ENCODE measurements around the gene IL1RAPL1. TPM values are rescaled to one million over a fixed set of nuclear protein-coding genes. Genes with fewer than 3 reads are reported as not detected.

The IL1RAPL1 gene
- polyA plus RNA-seq, 1 of the 3 experiments (the other 2 are of a cell fraction), result 2.8 TPM

GRCh38 chrX:29867971-29868370, 1280.7 kb downstream of the IL1RAPL1 start:
- Histone ChIP-seq H3K27me3 (ENCODE audit: insufficient read depth) (no peaks in the 10 kb centered on the region), H3K9me3 (no peaks in the 10 kb centered on the region), H3K36me3 (replicated peaks in 1 of 2; ENCODE audit: control insufficient read depth in 1 of 2, insufficient read depth in 2 of 2, low read length in 1 of 2) (no peaks in the 10 kb centered on the region), H3F3A (replicated peaks; ENCODE audit: insufficient read depth) (no peaks in the 10 kb centered on the region), H4K20me1 (ENCODE audit: insufficient read depth) (no peaks in the 10 kb centered on the region), H3K4me2 (no peak overlapping the region), H2AFZ (ENCODE audit: low read depth) (no peak overlapping the region), H3K4me1 (ENCODE audit: control insufficient read depth in 1 of 2, insufficient read depth in 2 of 2, low read depth in 1 of 2, low read length in 1 of 2) (no peaks in the 10 kb centered on the region), H3K4me3 (ENCODE audit: low read depth in 2 of 2, low read length in 1 of 2) (no peak overlapping the region), H3K9me2 (no peaks in the 10 kb centered on the region), H3K27ac (ENCODE audit: low read depth in 2 of 2, low read length in 1 of 2) (no peak overlapping the region), H3K9ac (no peak overlapping the region), H3K79me2 (ENCODE audit: insufficient read depth) (no peaks in the 10 kb centered on the region)
- 45% methylated on average over 4 of the region's 4 CpGs for WGBS (ENCODE audit: low lambda C conversion rate)
- CTCF ChIA-PET, result interaction anchor here (0.7 kb wide), 1 partner anchor 696 kb away, joined by 3 read pairs; no protein-coding TSS in a partner anchor
- TF ChIP-seq FOSL2 (IDR thresholded peaks at IDR 0.05; ENCODE audit: borderline replicate concordance, low read depth) (no peak), CTCF (IDR thresholded peaks at IDR 0.05) (no peak), FOXJ3 (CRISPR knock-in tag; IDR thresholded peaks at IDR 0.05) (no peak), SIN3A (IDR thresholded peaks at IDR 0.05; ENCODE audit: borderline replicate concordance, low read depth, low read length) (no peak), EP300 (IDR thresholded peaks at IDR 0.05; ENCODE audit: borderline replicate concordance in 1 of 2, low read depth in 1 of 2, low read length in 1 of 2) (no peak), JUND (IDR thresholded peaks at IDR 0.05) (no peak), REST (IDR thresholded peaks at IDR 0.05; ENCODE audit: low read depth, low read length) (no peak), POLR2AphosphoS5 (IDR thresholded peaks at IDR 0.05; ENCODE audit: low read depth, low read length) (no peak), ELF1 (IDR thresholded peaks at IDR 0.05) (no peak), TEAD4 (IDR thresholded peaks at IDR 0.05; ENCODE audit: borderline replicate concordance, insufficient read depth) (no peak), IRF3 (IDR thresholded peaks at IDR 0.05; ENCODE audit: low read depth, low read length) (no peak), USF2 (IDR thresholded peaks at IDR 0.05; ENCODE audit: borderline replicate concordance, low read depth, low read length) (no peak), TAF1 (IDR thresholded peaks at IDR 0.05; ENCODE audit: borderline replicate concordance, low read depth, low read length) (no peak), FOXM1 (IDR thresholded peaks at IDR 0.05; ENCODE audit: low read depth) (no peak), YY1 (IDR thresholded peaks at IDR 0.05; ENCODE audit: low read depth) (no peak), TCF12 (IDR thresholded peaks at IDR 0.05) (no peak), RFX5 (IDR thresholded peaks at IDR 0.05; ENCODE audit: low read length) (no peak), PBX3 (IDR thresholded peaks at IDR 0.05) (no peak), EZH2phosphoT487 (IDR thresholded peaks at IDR 0.05; ENCODE audit: borderline replicate concordance, low read depth) (no peak), CHD2 (IDR thresholded peaks at IDR 0.05; ENCODE audit: low read length, partially characterized antibody) (no peak)
- DNase-seq, result no peak
- POLR2A ChIA-PET, result no interaction called here

All from SK-N-SH (cell line).